Activated CD8-positive, alpha-beta memory T cell treated with anti-CD3 and anti-CD28 coated beads, Interleukin-2, amount 50 U/mL, for 1 hour (primary cell): ENCODE measurements around the gene UBAP1.
"Not testable (repeated sequence)": the region's sequence is repeated elsewhere in the genome, so short reads cannot be mapped to it uniquely, and the experiment has no call there.

ENCODE experiments used
- DNase-seq: peaks from one replicate; pipeline ENCODE4 v3.0.0-alpha.2; 2020; ENCODE audit errors: extremely low read depth

Gene UBAP1

GRCh38 chr9:34262971-34263370, 84.1 kb downstream of the UBAP1 start:
- no peak for DNase-seq

- no peak for DNase-seq
Observed at GRCh38 chr9:34267660-34268059, 88.8 kb downstream of the UBAP1 start.

- DNase-seq, result no peak
Observed at GRCh38 chr9:34271265-34272006, 92.6 kb downstream of the UBAP1 start.

GRCh38 chr9:34272101-34272541, 93.3 kb downstream of the UBAP1 start:
- DNase-seq, result no peak

- not testable (repeated sequence) for DNase-seq
Observed at GRCh38 chr9:34273588-34273987, 94.7 kb downstream of the UBAP1 start.

DNA sequence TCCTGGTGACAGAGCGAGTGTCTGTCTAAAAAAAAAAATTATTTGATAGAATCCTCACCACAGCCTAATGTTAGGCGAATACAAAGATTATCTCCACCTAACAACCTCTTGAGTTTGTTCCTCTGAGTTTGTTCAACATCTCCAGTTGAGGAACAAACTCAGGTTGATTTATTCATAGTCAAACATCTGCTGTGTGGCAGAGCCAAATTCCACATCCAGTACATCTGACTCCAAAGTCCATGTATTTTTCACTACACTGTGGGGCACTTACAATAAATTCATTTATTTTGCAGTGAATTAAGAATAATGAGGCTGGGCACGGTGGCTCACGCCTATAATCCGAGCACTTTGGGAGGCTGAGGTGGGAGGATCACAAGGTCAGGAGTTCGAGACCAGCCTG, 97.0 kb downstream of the UBAP1 start:
- DNase-seq, result no peak

DNA sequence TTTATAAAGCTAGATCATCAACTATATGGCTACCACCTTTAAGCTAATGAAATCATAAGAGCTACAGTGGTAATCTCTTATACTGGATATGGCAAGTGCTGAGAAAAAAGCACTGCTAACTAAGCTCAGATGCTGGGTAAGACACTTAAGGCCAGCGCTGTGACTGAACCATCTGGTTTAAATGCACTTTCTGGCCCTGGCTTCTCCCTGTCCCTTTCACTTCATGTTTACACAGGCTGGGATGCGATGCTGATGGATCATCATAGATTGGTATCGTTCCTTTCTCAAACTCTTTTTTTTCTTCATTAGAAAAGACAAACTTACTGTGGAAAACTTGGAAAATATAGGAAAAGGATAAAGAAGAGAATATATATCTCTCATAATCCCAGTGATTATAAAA, 97.9 kb downstream of the UBAP1 start:
- no peak for DNase-seq

- no peak for DNase-seq
Observed at GRCh38 chr9:34279411-34279810, 100.6 kb downstream of the UBAP1 start.

DNA sequence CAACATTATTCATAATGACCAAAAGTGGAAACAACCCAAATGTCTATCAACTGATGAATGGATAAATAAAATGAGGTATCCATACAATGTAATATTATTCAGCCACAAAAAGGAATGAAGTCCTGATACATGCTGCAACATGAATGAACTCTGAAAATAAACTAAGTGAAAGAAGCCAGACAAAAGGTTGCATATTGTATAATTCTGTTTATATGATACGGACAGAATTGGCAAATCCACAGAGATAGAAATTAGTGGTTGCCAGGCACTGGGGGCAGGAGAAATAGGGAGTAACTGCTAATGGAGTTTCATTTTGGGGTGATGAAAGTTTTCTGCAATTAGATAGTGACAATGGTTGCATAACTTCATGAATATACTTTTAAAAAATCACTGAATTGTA, 103.3 kb downstream of the UBAP1 start:
- DNase-seq, result no peak

DNA sequence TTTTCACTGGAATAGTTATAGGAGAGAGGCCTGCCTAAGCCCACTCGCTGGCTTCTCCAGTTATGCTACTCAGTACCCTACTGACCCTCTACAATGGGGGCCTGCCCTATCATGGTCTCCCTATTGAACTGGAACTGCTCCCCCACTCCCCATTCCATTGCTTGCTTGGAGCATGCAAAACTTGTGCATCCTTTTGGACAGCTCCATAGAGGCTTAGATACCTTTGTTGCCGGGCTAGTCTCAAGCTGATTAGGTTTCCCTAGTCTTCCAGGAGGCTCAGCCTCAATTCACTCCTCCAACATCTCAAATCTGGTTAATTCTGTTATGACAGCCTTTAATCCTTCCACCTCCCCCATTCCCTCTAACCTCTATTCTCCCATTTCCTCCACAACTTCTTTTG, 110.3 kb downstream of the UBAP1 start:
- DNase-seq, result no peak

GRCh38 chr9:34291023-34291422, 112.2 kb downstream of the UBAP1 start:
- no peak for DNase-seq

- no peak for DNase-seq
Observed at GRCh38 chr9:34291423-34291822, 112.6 kb downstream of the UBAP1 start.

DNA sequence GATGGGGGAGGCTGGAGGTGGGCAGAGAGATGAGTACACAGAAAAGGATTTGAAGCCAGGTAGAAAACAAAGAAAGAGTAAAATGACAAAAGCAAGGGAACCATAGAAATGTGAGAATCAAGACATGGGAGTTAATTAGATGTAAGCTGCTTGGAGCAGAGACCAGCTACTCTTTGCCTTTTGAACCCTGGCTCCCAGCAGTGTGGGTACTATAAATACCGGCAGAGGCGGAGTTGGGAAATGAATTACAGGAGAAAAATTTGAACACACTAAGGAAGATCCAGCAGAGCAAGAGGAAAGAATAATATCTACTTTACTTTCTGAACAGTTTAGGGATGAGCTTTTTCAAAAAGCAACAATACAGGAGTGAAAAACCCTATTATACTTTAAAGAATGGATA, 113.7 kb downstream of the UBAP1 start:
- DNase-seq, result no peak

DNA sequence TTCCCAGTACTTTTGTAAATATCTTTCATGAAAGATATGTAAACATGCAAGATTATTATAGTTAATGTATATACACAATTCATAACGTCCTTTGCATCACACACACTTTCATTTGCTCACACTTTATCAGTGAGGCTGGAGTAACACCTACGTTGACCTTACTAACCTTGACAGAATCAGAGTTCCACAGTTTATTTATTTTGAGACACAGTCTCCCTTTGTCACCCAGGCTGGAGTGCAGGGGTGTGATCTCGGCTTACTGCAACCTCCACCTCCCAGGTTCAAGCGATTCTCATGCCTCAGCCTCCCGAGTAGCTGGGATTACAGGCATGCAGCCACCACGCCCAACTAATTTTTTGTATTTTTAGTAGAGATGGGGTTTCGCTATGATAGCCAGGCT, 122.2 kb downstream of the UBAP1 start:
- DNase-seq, result not testable (repeated sequence)
